Mucosa of stomach (tissue), 1 donor: ENCODE results near the gene TBC1D14.

ENCODE experiments used
- H3K27me3 ChIP-seq: one replicate; pipeline ENCODE4 v1.7.0; 2013; ENCODE audit warnings: mild to moderate bottlenecking, low read length; ENCODE audit not compliant: control insufficient read depth, insufficient read depth
- H3K36me3 ChIP-seq: one replicate; pipeline ENCODE4 v1.7.0; 2013; ENCODE audit warnings: low read length; ENCODE audit not compliant: control insufficient read depth, insufficient read depth
- H3K4me1 ChIP-seq: one replicate; pipeline ENCODE4 v1.7.0; 2013; ENCODE audit warnings: mild to moderate bottlenecking, low read length; ENCODE audit not compliant: control insufficient read depth, insufficient read depth
- H3K4me3 ChIP-seq: one replicate; pipeline ENCODE4 v1.7.0; 2013; ENCODE audit warnings: low read length
- H3K9ac ChIP-seq: one replicate; pipeline ENCODE4 v1.7.0; 2013; ENCODE audit warnings: mild to moderate bottlenecking, low read length, moderate library complexity
- H3K9me3 ChIP-seq: one replicate; pipeline ENCODE4 v1.7.0; 2013; ENCODE audit warnings: mild to moderate bottlenecking, low read length, moderate library complexity; ENCODE audit not compliant: control insufficient read depth
- donor health status: Pancreatic carcinoma.

TBC1D14 gene

DNA sequence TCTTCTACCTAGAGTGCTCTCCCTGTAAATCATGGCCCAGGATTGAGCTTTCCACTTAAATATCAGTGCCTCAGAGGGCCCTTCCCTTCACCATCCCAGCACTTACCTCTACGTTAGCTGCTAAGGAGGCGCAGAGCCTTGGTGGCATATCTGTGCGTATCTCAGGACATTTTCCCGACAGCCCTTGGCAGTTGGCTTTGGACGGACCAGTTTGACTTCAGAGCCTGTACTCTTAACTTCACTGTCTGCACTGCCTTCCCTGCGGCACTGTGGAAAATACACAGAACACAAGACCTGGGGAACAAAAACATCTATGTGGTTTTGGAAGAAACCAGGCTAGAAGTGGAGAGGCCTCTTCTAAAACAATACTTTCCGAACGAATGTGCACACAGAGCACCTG is 135.9 kb downstream of the TBC1D14 start:
- H3K4me1 ChIP-seq = peaks cover 48% of the 10 kb centered on the region
- H3K36me3 ChIP-seq = no peaks in the 10 kb centered on the region
- no peaks in the 10 kb centered on the region for H3K9me3 ChIP-seq
- H3K9ac ChIP-seq = peak overlapping the region; percentile 89
- H3K4me3 ChIP-seq = peak overlapping the region; percentile 56
- H3K27me3 ChIP-seq = no peaks in the 10 kb centered on the region

DNA sequence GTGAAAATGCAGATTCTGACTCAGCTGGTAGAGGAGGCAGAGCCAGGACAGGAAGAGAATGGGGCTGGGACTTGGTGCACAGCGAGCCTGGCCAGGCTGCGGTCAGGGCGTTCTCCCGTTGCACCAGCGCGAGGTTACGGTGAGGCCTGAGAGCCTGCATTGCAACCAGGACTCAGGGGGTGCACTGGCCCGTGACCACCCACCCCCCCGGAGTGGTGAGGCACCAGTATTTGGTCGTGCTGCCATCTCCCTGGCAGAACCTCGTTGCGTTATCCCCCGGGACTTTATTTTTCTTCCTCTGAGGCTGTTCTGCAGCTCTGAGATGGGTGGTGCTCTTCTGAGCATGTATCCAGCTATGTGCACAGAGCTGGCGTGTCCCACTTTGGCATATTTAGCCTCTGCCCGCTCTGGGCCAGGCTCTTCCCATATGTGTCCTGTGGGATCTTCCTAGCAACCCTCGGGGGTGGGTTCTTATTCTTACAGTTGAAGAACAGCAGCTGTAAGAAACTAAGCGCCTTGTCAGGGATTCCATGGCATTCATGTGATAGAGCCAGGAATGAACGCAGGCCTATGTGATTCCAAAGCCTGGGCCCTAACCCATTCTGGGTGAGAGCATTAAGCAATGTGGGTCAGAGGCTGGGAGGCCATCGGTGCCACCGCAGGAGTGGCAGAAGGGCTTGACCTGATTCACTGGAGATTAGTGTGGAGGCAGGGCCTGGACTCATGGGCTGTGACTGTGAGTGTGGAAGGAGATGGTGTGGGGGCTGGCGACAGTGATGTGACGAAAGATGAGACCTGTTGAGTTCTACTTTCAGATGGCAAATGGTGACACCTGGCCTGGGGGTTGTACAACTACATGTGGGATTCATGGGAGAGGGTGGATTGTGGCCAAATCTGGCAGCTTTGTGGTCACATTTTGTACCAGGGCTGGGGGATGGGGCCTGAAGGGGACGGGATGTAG is 136.6 kb downstream of the TBC1D14 start:
- no peaks in the 10 kb centered on the region for H3K27me3 ChIP-seq
- no peaks in the 10 kb centered on the region for H3K9me3 ChIP-seq
- H3K9ac ChIP-seq = no peak overlapping the region
- peaks cover 51% of the 10 kb centered on the region for H3K4me1 ChIP-seq
- no peak overlapping the region for H3K4me3 ChIP-seq
- no peaks in the 10 kb centered on the region for H3K36me3 ChIP-seq

DNA sequence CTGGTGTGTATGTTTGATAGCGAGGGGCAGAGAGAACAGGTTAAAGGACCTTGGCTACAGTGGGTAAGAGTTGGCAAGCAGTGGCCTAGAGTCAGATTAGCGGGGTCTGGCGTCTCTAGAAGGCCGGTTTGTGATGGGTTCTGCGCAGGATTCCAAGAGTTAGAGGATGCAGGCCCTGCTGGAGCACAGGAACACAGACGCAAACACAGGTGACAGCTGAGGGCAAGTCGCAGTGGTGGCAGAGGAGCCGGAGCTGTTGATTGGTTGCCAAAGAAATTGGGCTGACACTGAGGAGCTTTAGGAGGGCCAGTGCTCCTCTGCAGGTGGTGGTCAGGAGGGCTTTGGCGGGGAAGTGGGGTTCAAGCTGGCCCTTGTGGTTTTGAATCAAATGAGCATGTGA is 137.3 kb downstream of the TBC1D14 start:
- Histone ChIP-seq H3K27me3 (no peaks in the 10 kb centered on the region), H3K9ac (no peak overlapping the region), H3K36me3 (no peaks in the 10 kb centered on the region), H3K4me3 (no peak overlapping the region), H3K9me3 (no peaks in the 10 kb centered on the region), H3K4me1 (peaks cover 43% of the 10 kb centered on the region)

DNA sequence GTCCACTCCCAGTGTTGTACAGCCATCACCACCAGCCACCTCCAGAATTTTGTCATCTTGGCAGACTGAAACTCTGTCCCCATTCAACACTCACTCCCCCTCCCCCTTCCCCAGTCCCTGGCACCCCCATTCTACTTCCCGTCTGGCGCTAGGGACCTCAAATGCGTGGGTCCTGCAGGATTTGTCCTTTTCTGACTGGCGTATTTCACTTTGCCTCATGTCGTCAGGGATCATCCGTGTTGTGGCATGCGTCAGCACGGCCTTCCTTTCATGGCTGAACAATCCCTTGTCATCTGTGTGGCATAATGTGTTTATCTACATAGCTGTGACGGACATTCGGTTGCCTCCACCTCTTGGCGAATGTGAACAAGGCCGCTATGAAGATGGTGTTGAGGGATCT is 139.0 kb downstream of the TBC1D14 start:
- no peaks in the 10 kb centered on the region for H3K27me3 ChIP-seq
- H3K36me3 ChIP-seq = no peaks in the 10 kb centered on the region
- H3K4me1 ChIP-seq = peaks cover 53% of the 10 kb centered on the region
- no peaks in the 10 kb centered on the region for H3K9me3 ChIP-seq
- H3K9ac ChIP-seq = no peak overlapping the region
- H3K4me3 ChIP-seq = no peak overlapping the region

DNA sequence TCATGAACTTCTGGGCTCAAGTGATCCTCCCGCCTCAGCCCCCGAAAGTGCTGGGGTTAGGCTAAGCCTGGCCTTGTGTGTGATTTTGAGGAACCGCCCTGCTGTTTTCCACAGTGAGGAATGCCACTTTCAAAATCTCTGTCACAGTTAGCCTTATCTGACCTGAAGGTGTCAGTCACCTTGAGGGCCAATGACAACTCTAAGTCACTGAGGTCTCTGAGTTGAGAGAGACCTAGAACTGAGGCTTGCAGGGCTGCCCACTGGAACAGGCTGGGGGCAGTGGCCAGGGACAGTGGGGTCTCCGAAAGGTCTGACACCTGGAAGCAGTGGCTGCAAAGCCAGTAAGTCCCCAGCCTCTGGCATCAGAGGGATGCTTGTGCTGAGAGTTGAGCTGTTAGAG is 139.7 kb downstream of the TBC1D14 start:
- Histone ChIP-seq H3K36me3 (peaks cover 3% of the 10 kb centered on the region), H3K9ac (no peak overlapping the region), H3K4me3 (no peak overlapping the region), H3K9me3 (no peaks in the 10 kb centered on the region), H3K27me3 (no peaks in the 10 kb centered on the region), H3K4me1 (peaks cover 51% of the 10 kb centered on the region)

DNA sequence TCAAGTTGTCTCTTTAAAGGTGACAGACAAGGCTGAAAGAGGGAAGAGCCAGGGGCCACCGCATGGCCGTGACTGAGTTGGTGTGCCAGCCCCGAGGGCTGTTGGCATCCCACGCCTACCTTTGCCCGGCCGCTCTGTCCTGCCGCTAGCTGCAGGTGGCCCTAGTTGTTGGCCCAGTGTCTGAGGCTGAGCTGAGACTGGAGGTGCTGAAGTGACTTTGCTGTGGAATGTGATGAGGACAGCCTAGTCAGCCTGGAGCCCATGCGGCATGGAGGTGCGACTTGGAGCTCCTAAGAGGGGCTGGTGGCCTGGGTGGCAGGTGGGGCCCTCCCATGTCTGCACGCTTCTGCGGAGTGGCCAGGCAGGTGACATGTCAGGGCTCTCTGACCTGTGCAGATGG is 140.1 kb downstream of the TBC1D14 start:
- H3K36me3 ChIP-seq = peaks cover 5% of the 10 kb centered on the region
- no peak overlapping the region for H3K9ac ChIP-seq
- H3K9me3 ChIP-seq = no peaks in the 10 kb centered on the region
- peaks cover 47% of the 10 kb centered on the region for H3K4me1 ChIP-seq
- no peak overlapping the region for H3K4me3 ChIP-seq
- no peaks in the 10 kb centered on the region for H3K27me3 ChIP-seq

DNA sequence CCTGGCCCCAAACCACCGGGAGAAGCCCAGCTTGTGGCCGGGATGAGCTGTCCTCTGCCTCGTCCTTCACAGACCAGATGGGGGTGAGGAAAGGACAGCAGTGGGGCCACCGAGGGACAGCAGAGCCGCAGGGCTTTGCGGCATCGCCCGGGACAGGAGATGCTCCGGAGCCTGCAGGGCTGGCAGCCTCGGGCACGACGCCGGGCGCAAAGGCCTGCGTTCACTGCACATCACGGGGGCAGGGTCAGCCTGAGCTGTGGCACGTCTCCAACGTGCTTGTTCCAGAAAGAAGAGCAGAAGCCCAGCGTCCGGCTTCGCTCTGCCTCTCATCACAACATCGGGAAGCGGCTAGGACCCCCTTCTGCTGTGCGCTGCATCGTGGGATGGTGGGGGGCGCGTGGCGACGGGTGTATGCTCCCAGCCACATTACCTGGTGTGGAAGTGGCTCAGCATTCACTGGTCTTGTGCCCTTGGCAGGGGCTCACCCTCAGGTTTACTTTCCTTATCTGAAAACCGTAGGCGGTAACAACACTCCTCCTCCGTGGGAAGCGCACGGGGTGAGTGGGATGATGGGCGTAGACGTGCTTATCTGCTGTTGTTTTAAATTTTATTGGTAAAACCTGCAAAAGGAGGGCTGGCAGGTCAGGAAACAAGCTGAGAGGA is 141.0 kb downstream of the TBC1D14 start:
- Histone ChIP-seq H3K27me3 (no peaks in the 10 kb centered on the region), H3K4me3 (no peak overlapping the region), H3K4me1 (peaks cover 38% of the 10 kb centered on the region), H3K36me3 (peaks cover 10% of the 10 kb centered on the region), H3K9ac (no peak overlapping the region), H3K9me3 (no peaks in the 10 kb centered on the region)

DNA sequence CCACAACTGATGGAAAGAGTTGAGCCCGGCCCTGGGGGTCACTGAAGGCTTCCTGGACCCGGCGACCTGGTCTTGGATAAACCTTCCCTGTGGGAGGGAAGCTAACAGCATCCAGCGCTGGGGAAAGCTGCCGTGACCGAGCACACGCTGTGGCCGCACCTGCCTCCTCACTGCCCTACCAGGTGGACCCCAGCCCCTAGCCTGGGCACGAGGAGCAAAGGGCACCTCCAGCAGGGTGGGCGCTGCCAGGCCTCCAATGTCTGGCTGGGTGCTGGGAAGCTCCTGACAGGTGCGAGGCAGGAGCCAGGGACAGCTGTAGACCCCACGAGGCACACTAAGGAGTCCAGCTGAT is 141.5 kb downstream of the TBC1D14 start:
- H3K9me3 ChIP-seq = no peaks in the 10 kb centered on the region
- H3K27me3 ChIP-seq = no peaks in the 10 kb centered on the region
- H3K36me3 ChIP-seq = peaks cover 15% of the 10 kb centered on the region
- no peak overlapping the region for H3K4me3 ChIP-seq
- no peak overlapping the region for H3K9ac ChIP-seq
- H3K4me1 ChIP-seq = peaks cover 33% of the 10 kb centered on the region

DNA sequence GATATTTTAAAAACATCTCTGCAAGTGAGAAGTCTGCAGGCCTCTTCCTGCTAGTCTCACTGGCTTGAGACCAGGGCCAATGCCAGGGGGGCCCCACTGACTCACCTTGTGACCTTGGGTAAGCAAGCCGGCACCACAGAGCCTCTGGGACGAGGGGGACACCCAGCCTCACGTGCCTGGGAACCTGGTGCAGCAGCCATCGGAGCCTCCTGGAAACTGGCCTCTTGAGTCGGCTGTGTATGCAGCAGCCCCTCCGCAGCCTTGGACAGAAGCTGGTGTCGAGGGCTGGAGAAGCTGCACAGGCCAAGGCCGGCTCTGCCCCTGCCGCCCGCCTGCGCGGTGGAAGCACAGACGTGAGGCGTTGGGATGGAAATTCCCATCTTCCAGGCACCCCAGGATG is 142.3 kb downstream of the TBC1D14 start:
- H3K27me3 ChIP-seq = no peaks in the 10 kb centered on the region
- peaks cover 17% of the 10 kb centered on the region for H3K36me3 ChIP-seq
- H3K4me1 ChIP-seq = peaks cover 26% of the 10 kb centered on the region
- no peaks in the 10 kb centered on the region for H3K9me3 ChIP-seq
- no peak overlapping the region for H3K4me3 ChIP-seq
- no peak overlapping the region for H3K9ac ChIP-seq

DNA sequence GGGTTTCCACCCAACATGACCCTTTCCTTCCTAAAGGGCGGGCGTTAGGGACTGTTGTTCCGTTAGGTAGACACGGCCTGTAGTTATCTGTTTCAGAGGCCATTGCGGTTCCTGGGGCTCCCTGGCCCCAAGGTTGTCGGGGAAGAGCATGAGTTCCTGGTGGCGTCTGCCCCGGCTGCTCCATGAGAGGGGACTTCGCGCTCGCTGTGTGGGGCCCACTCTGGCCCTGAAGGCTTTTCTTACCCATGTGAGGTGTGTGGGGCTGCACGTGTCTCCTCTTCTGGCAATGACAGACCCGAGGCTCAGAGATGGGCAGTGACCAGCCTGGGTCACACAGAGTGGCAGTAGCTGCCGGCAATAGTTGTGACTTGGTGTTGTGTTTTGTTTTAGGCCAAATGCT is 142.7 kb downstream of the TBC1D14 start:
- no peak overlapping the region for H3K9ac ChIP-seq
- H3K4me3 ChIP-seq = no peak overlapping the region
- no peaks in the 10 kb centered on the region for H3K9me3 ChIP-seq
- peaks cover 26% of the 10 kb centered on the region for H3K4me1 ChIP-seq
- H3K36me3 ChIP-seq = peaks cover 17% of the 10 kb centered on the region
- no peaks in the 10 kb centered on the region for H3K27me3 ChIP-seq

DNA sequence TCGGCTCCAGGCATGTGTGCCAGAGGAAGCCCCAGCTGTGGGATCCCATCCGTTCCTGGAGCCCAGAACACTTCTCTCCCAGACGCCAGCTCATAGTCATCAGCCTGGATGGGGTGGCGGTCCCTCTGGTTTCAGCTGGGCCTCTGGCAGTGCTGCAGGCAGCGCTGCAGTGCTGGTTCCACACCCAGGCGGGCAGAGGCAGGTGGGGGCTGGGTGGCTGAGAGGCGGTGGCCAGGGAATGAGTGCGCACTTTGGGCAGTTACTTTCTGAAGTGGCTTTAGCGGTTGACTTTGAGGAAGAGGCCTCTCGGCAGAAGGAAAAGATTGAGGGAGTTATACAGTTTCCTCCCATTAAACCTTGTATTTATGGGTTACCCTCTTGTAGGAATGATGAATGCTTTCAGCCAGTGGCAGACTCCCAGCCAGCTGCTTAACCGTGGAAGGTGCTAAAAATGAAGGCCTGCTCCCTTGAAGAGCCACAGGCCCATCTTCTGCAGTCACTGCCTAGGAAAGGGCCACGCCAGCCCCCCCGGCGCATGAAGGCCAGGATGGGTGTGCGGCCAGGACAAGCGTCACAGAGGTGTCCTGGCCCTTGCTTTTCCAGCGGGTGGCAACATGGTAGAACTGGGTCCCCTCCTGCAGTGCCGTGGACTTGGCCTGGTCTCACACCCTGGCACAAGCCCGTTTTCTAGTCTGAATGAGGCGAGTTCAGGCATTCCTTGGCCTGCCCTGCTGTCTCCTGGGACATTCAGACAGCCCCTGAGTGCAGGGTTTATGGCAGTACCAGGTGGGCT is 143.5 kb downstream of the TBC1D14 start:
- no peaks in the 10 kb centered on the region for H3K27me3 ChIP-seq
- H3K4me1 ChIP-seq = peaks cover 26% of the 10 kb centered on the region
- H3K9me3 ChIP-seq = no peaks in the 10 kb centered on the region
- no peak overlapping the region for H3K9ac ChIP-seq
- peaks cover 17% of the 10 kb centered on the region for H3K36me3 ChIP-seq
- no peak overlapping the region for H3K4me3 ChIP-seq
